HG02885 (cell line): ENCODE measurements around the gene NOS1AP.

Experiments used
- ATAC-seq: cut with Tn5 transposase; IDR thresholded peaks from one replicate; pipeline ENCODE4 v1.9.1; 2021; ENCODE audit warnings: mild to moderate bottlenecking; ENCODE audit not compliant: unreplicated experiment, poor library complexity

NOS1AP gene

GRCh38 chr1:162315673-162316072 lies 246.2 kb downstream of the NOS1AP start:
- no peak for ATAC-seq

DNA sequence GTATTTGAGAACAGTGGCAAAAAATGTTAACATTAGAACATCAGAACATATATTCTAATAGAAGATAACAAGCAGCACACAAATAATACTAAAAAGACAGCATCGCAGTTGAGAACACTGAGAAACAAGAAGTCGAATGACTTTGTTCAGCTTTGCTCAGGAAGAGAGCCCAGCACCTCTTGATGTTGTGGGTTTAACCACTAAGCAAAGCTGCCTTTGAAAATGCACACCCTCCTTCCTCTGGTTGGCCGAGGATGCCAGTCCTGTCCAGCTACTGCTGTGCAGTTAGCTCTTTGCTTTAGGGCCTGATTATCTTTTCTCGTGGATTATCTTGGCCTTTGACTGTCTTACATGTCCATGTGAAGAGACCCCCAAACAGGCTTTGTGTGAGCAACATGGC lies 246.7 kb downstream of the NOS1AP start:
- no peak for ATAC-seq

GRCh38 chr1:162317621-162318020 lies 248.1 kb downstream of the NOS1AP start:
- no peak for ATAC-seq

DNA sequence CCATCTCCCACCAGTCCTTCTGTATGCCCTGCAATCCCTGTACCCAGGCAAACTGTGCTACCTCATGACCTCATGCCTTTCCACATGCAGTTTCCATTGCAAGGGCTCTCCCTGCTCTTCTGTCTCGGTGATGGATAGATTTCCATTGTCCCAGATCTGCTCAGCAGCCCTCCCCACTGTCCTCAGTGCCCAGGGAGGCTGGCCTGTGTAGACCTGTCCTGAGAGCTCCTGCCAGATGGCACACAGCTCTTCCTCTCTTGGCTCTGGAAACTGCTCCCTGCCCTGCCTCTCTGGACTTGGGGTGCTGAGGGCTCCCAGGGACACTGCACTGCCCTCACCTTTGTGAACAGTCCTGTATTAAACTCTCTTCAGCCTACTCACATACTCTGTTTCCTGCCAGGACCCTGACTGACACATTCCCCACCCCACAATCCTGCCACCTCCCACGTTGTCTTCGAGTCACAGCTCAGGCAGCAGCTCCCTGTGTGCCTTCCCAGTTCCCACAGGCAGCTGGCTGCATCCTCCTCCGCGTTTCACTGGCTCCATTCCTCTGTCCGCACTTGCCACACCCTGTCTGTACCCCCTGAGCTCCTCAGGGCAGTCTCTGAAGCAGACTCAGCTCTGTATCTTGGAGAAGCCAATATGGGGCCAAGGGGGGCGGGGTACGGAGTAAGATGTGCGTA lies 250.1 kb downstream of the NOS1AP start:
- no peak for ATAC-seq

DNA sequence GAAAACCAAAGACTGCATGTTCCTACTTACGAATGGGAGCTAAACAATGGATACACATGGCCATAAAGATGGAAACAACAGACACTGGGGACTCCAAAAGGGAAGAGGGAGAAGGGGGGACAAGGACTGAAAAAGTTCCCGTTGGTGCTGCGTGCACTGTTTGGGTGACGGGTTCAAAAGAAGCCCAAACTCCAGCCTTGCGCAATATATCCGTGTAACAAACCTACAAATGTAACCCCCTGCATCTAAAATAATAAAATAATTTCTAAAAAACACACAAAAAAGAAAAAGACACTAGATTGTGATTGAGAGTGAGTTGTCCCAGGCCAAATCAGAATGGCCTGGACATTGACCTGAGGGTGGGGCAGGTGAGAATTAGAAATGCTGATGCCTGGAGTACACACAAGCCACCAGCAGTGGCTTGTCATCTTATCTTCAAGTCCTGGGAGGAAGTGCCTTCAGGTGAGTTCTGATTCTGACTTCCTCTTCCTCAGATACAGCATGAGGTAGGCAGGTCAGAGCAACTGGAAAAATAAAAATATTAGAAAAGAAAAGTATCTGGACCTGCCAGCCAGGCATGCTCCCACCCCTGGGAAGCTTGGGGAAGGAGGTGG lies 252.4 kb downstream of the NOS1AP start:
- no peak for ATAC-seq

DNA sequence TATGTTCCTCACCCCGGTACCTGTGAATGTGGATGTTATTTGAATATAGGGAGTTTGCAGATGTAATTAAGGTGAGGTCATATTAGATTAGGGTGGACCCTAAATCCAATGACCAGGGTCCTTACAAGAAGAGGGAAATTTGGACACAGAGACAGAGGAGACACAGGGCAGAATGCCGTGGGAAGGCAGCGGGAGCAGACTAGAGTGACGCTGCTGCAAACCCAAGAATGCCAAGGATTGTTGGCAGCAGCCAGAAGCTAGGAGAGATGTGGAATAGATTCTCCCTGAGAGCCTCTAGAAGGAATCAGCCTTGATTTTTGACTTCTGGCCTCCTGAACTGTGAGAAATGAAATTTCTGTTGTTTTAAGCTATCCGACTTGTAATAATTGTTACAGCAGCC lies 253.5 kb downstream of the NOS1AP start:
- no peak for ATAC-seq

DNA sequence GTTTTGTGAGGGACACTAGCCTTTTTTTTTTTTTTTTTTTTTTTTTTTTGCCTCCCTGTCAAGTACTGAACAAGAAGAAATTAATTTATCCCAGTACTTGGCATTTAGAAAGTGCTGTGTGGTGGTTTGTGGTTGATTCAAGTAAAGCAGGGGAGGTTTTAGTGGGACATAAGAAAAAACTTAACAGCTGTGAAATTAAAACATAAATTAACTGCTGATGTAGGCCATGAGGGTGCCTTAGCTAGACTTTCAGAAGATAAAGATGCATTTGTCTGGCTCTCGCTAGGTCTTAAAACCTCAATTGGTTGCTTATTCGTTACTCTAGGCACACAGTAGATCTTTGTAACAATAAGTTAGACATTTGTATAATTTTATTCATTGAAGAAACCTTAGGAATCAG lies 254.9 kb downstream of the NOS1AP start:
- no peak for ATAC-seq

DNA sequence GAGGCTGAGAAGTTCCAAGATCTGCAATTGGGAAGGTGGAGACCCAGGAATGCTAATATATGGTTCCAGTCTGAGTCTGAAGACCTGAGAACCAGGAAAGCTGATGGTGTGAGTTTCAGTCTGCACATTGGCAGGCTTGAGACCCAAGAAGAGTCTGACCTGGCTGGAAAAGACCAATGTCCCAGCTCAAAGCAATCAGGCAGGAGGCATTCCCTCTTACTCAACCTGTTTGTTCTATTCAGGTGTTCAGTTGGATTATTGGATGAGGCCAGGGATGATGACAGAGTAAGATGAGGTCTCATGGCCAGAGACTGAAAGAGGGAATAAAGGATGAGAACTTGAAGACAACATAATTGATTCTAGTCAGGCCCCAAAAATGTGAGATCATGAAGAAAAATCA lies 257.1 kb downstream of the NOS1AP start:
- ATAC-seq = no peak

- ATAC-seq = no peak
These were observed 257.8 kb downstream of the NOS1AP start for GRCh38 chr1:162327144-162327787.

DNA sequence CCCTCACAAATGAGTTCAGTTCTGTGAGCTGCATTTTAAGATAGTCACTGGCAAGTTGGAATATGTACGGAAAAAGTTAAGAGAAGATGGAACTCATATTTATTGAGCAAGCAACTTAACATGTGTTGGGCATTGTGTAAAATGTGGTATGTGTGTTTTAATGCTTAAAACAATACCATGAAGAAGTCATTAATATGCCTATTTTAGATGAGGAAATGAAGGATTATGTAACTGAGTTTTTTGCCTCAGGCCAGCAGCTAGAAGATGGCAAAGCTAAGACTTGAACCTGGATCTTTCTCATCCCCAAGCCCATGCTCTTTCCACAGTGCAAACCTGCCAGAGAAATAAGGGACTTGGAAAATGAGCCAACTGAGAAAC lies 258.3 kb downstream of the NOS1AP start:
- no peak for ATAC-seq

DNA sequence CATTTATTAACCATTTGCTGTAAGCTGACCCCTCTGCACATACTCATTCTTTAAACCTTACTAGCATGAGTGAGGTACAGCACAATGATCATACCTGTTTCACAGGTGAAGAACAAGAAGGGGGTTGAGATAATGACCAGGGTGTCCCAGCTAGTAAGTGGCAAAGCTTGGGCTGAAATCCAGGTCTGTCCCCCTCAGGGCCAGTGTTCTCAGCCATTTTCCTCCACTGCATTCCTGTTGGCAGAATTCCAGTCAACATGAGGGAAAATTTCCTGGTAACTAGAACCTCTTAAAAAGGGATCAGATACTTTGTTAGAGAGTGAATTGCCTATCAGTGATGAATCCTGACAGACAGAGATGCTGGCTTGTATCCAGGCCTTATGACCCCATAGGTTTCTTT lies 259.0 kb downstream of the NOS1AP start:
- ATAC-seq = no peak

DNA sequence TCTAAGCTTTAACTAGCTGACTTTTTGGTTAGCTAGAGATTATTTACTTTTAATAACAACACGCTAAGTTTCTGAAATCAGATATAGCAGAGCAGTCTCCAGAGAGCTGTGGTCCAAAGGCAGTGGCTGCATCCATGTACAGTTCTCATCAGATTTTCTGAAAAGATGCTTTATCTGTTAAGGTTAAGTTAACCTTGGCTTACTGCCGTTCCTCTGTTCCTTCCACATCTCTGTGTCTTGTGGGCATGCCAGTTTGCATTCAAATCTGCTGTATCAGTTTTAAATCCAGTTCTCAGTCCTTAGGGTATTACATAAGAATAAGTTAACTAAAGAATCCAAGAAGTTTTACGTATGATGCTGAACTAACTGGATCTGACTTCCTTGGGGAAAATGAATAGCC lies 260.3 kb downstream of the NOS1AP start:
- ATAC-seq = no peak

DNA sequence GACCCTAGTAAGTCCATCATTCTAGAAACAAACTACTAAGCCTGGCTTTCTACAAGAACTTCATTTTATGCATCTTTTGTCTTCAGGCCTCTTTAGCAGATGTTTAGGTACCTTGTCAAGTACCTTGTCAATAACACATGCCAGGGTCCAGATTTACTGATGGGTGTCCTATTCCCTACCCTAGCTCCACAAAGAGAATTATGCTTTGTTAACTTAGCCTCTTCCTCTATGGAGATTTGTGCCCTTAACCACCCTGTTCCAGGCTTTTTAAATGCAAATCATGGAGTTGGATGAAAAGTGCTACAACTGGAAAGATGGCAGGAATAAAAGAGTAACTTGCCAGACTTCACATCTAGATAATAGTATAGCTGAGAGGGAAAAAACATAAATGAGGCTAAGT lies 264.5 kb downstream of the NOS1AP start:
- ATAC-seq = no peak

DNA sequence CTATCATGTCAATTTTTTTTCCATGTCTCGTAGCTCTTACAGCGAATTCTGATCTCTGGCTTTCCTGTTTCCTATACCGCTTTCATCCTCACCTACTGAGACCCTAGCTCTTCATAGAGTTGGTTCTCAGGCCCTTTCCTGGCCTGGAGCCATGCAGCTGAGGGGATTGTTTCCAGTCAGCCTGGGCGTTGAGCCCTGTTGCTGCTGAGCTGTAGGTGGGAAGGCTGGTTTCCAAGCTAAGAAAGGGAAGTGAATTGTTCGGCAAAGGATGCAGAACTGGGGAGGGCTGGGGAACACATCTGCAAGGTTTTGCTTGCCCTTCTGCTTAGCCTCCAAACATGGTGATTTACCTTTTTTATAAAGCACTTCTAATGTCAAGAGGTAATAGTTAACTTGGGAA lies 265.6 kb downstream of the NOS1AP start:
- no peak for ATAC-seq

DNA sequence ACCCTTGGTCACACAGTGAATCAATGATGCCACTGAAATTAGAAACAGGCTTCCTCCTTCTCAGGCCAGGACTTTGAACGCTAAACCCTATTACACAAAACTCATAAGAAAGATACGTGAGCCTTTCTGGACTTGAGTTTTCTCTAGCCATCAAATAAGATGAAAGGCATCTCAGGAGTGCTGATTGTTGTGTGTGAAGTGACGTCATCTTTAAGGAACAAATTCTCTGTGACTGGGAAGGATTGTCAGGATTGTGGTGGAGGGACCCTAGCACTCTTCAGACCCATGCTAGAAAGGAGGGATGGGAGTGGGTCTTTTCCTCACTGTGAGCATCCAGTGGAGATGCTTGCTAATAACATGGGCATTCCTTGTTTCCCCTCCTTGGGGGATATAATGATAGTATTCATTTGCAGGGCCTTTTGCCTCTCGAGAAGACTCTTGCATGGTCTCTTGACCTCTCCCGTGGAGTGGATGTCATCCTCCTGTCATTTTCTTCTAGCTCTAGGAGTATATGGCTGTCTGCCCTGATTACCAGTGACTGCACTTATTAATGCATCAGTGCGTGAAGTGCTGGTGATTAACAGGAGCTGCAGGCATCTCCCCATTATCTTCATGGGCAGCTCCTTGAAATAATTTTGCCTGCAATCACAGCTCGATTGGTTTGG lies 267.3 kb downstream of the NOS1AP start:
- ATAC-seq = no peak

DNA sequence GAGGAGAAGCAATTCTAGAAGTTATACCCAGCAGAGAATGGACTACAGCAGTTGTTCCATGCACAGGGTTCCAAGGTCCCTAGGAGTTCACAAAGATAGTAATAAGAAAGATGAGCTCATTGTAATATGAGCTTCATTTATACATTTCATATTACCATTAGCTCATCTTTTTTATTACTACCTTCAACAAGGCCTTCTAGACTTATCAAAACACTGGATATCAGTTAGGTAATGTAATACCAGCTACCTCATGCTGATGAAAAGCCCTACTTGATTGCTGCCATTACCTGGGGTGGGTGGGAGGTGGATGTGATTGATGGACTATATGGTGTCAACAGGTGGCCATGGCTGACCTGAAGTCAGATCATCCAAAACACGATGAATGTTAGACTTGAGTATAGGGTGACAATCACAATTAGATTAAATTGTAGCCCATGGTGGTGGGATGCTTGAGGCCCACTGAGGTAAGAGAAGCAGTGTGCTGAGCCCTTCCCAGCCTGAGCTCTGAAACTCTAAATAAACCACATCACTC lies 273.0 kb downstream of the NOS1AP start:
- ATAC-seq = no peak

DNA sequence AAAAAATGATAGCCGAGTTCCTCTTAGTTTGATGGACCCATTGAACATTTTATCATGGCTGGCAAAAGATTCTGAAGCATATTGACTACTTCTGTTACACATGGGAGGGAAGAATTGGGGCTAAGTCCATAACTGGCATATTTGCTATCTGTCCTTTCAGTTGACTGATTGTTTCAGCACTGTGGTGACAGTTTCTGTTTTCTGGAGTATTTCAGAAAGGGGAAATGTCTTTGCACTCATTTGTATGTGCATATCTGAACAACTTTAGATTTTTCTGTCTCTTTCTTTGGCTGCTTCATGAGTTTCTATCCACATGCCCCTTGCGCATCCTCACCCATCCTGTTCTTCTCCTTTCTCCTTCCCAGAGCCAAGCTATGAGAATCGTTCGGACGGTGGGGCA lies 274.0 kb downstream of the NOS1AP start:
- no peak for ATAC-seq

- no peak for ATAC-seq
These were observed 277.8 kb downstream of the NOS1AP start for GRCh38 chr1:162347281-162347680.

DNA sequence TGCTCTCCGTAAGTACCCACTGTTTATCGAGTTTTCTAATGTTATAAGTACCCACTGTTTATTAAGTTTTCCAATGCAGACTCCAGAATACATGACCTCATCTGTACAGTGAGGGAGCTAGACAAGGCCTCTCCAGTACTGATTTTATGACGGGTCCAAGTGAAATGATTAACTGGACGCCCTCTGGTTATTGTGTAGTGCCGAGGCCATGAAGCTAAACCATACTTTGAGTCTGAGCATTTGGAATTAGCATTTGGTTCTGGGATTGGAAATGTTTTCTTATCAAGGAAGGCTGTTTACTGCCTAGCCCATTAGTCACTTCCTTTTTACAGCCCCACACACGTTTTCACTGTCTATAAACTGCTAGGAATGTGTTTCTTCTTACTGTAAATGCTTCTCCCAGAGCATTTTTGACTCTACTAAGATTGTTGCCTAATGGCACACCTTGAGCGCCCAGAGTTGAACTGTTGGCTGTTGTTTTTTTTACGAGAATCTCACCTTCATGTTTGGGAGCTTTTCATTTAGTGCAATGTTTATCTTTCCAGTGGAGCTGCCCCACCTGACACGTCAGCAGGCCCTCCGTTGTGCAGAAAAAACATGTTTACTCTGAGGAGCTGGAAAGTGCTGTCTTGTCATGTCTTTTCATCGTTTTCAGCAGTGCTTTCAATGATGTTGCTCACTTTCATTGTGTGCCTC lies 280.3 kb downstream of the NOS1AP start:
- no peak for ATAC-seq

- ATAC-seq = no peak
These were observed 281.9 kb downstream of the NOS1AP start for GRCh38 chr1:162351246-162351842.
